ENCODE results near the gene FADS6.

GRCh38 chr17:74832421-74832820 is 61.0 kb downstream of the FADS6 start:
- no peak for TF ChIP-seq CTCF (conservative IDR thresholded peaks at IDR 0.05)
- TF ChIP-seq ZFX (IDR thresholded peaks at IDR 0.05): no peak
